ENCODE measurements around the gene TUFT1. TPM values are rescaled to one million over a fixed set of nuclear protein-coding genes. Genes with fewer than 3 reads are reported as not detected.
A peak's percentile ranks its signal among the peaks of the same experiment; 100 is the strongest.

TUFT1 gene
- 40.8 and 125 TPM in 2 replicates for total RNA-seq

DNA sequence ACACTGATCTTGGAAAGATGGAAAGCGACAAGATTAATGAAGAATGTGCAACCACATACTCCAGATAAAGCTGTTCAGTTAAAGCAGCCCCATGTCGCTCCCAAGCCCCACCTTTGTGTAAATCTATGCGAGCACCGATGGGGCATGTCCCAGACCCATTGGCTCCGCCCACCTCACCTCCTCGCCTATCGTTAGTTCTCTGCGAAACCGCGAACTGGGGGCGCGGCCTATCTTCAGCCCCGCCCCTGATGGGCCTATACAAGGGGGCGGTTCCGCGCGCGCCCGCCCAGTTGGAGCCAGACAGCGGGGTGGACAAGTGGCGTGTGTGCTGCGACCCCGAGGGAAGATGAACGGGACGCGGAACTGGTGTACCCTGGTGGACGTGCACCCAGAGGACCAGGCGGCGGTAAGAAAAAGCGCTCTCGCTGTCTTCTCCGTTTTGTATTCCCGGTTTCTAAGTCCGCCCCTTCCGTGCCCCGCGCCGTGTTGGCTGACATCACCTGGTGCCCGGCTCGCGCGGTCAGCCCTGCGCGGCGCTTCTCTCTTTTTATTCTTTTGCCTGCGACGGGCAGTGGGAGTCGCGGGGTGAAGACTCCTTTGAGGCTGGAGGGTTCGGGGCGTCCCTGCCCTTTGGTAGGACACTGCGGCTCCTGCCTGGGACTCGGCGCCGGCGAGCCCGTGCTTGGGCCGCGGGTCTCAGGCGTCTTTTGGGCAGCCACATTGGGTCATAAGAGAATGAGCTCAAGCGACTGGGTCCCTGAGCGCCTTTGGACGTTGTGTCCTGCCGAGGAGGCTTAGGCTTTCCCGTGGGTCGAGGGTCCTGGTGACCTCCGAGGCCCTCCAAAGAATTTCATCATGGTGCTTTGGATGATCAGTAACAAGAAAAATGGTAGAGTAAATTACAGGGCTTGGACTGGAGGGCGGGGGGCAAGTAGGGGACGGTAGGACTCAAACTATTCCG lies at the start of gene TUFT1:
TSS of gene TUFT1 (plus strand) at position 289 of the 961 bp plus-strand sequence. CDS start at position 347, 58 bp downstream.

DNA sequence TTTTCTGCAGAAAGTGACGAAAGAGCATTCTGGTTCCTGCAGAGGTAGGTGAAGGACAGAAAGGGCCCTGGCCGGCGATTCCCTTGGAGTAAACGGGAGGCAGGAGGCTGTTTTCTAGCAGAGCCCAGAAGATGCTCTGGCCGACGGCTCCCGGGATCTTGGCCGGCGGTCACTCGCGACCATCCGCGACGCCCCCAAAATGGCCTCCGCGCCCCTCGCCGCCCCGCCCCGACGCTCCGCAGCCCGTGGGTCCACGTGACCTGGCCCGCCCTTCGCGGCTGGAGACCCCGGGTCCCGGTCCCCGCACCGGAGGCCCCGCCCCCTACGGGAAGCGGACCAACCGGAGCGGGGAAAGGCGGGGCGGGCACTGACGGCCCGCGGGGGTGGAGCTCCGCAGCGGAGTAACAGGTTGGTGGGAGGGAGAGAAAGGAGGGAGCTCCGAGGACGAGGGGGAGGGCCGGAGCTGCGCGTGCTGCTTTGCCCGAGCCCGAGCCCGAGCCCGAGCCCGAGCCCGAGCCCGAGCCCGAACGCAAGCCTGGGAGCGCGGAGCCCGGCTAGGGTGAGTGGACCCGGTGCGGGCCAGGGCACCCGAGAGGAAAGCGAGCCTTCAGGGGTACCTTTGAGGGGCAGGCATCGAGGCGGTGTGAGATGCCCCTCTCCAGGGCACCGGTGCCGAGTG lies 29.0 kb upstream of the TUFT1 start, which contains the start of gene CGN:
TSS of gene CGN (plus strand) at position 431 of the 679 bp plus-strand sequence. CDS start 7,133 bp downstream, outside the sequence.

DNA sequence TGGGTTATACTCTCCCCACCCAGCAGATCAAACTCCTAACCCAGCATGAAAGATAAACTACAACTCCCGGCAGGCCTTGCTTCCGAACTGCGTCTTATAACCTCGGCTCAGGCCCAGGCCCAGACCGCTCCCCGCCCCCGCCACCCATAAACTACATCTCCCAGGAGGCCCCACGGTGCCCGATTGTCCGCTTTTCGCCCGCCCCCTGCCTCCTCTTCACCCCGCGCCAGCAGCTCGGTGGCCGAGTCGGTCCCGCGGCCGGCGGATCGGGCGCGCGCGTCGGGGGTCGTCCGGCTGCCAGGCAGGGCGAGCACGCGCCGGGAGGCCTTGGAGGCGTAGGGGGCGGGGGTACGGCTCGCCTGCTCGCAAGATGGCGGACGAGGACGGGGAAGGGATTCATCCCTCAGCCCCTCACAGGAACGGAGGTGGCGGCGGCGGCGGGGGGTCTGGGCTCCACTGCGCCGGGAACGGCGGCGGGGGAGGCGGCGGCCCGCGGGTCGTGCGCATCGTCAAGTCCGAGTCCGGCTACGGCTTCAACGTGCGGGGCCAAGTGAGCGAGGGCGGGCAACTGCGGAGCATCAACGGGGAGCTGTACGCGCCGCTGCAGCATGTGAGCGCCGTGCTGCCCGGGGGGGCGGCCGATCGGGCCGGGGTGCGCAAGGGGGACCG lies 71.9 kb downstream of the TUFT1 start, which contains the start of gene SNX27:
TSS of gene SNX27 (plus strand) at position 219 of the 669 bp plus-strand sequence. CDS start at position 371, 152 bp downstream.

Small RNAs within 50 kb of the gene (small RNA-seq; reads per million reads assigned to genes)
- gene MIR554 (not detected), gene RF00405 (0.58 reads per million, percentile 34 among the genes with 10 or more reads in this experiment), gene RNU6-1062P (not detected)

Other genes starting within 250 kb of the TUFT1 start
- gene PI4KB, start 212.9 kb upstream of the TUFT1 start, total RNA-seq: 76.3 and 101 TPM in 2 replicates
- 72.2 and 78.5 TPM in 2 replicates for gene RFX5, start 193.1 kb upstream of the TUFT1 start, total RNA-seq
- gene SELENBP1, start 167.6 kb upstream of the TUFT1 start, total RNA-seq: 2.0 and 5.9 TPM in 2 replicates
- gene PSMB4, start 140.7 kb upstream of the TUFT1 start, total RNA-seq: 315 and 439 TPM in 2 replicates
- 30.0 and 43.6 TPM in 2 replicates for gene POGZ, start 80.8 kb upstream of the TUFT1 start, total RNA-seq
- 2.0 and 2.7 TPM in 2 replicates for gene CGN, start 28.9 kb upstream of the TUFT1 start, total RNA-seq
- 19.3 and 23.6 TPM in 2 replicates for gene SNX27, start 71.7 kb downstream of the TUFT1 start, total RNA-seq
- not detected in 2 replicates for gene CELF3, start 176.5 kb downstream of the TUFT1 start, total RNA-seq
- gene RIIAD1, start 181.2 kb downstream of the TUFT1 start, total RNA-seq: not detected in 2 replicates
- gene MRPL9, start 223.2 kb downstream of the TUFT1 start, total RNA-seq: 91.2 and 104 TPM in 2 replicates